PFSK-1 (cell line): ENCODE measurements around the gene NCEH1.

Source experiments
- FOXP2 ChIP-seq: optimal IDR thresholded peaks from 2 replicates; pipeline ENCODE3; 2011; ENCODE audit warnings: borderline replicate concordance, control low read depth, inconsistent platforms; ENCODE audit not compliant: insufficient read depth; ENCODE audit errors: extremely low read length, extremely low read depth
- POLR2AphosphoS5 ChIP-seq: IDR thresholded peaks from 2 replicates; pipeline ENCODE4 v1.6.1; 2012; ENCODE audit warnings: low read depth, mild to moderate bottlenecking, control low read depth, low read length, moderate library complexity
- SIN3A ChIP-seq: IDR thresholded peaks from 2 replicates; pipeline ENCODE4 v1.6.1; 2012; ENCODE audit warnings: mild to moderate bottlenecking, low read length, moderate library complexity, borderline replicate concordance; ENCODE audit not compliant: insufficient read depth
- TAF1 ChIP-seq: IDR thresholded peaks from 2 replicates; pipeline ENCODE4 v1.6.1; 2012; ENCODE audit warnings: low read length, control low read depth, borderline replicate concordance; ENCODE audit not compliant: insufficient read depth
- TF ChIP-seq, protein P1 (sequence below), 2 experiments: IDR thresholded peaks; 2 replicates each; pipeline versions ENCODE4 v1.6.1 to v1.8.0; 2011 to 2012; ENCODE audit warnings: low read depth in 2 of 2, low read length in 2 of 2, control low read depth in 1 of 2, inconsistent platforms in 1 of 2, mild to moderate bottlenecking in 1 of 2, moderate library complexity in 1 of 2; ENCODE audit not compliant: insufficient read depth in 1 of 2

NCEH1 gene

GRCh38 chr3:172601066-172601832, 109.6 kb downstream of the NCEH1 start:
- TF ChIP-seq POLR2AphosphoS5 (no peak), FOXP2 (no peak), TAF1 (no peak), SIN3A (no peak)
- TF ChIP-seq, protein P1, sequence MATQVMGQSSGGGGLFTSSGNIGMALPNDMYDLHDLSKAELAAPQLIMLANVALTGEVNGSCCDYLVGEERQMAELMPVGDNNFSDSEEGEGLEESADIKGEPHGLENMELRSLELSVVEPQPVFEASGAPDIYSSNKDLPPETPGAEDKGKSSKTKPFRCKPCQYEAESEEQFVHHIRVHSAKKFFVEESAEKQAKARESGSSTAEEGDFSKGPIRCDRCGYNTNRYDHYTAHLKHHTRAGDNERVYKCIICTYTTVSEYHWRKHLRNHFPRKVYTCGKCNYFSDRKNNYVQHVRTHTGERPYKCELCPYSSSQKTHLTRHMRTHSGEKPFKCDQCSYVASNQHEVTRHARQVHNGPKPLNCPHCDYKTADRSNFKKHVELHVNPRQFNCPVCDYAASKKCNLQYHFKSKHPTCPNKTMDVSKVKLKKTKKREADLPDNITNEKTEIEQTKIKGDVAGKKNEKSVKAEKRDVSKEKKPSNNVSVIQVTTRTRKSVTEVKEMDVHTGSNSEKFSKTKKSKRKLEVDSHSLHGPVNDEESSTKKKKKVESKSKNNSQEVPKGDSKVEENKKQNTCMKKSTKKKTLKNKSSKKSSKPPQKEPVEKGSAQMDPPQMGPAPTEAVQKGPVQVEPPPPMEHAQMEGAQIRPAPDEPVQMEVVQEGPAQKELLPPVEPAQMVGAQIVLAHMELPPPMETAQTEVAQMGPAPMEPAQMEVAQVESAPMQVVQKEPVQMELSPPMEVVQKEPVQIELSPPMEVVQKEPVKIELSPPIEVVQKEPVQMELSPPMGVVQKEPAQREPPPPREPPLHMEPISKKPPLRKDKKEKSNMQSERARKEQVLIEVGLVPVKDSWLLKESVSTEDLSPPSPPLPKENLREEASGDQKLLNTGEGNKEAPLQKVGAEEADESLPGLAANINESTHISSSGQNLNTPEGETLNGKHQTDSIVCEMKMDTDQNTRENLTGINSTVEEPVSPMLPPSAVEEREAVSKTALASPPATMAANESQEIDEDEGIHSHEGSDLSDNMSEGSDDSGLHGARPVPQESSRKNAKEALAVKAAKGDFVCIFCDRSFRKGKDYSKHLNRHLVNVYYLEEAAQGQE (IDR thresholded peaks at IDR 0.05; ENCODE audit: insufficient read depth in 1 of 2, low read depth in 2 of 2, low read length in 2 of 2) = no peak

DNA sequence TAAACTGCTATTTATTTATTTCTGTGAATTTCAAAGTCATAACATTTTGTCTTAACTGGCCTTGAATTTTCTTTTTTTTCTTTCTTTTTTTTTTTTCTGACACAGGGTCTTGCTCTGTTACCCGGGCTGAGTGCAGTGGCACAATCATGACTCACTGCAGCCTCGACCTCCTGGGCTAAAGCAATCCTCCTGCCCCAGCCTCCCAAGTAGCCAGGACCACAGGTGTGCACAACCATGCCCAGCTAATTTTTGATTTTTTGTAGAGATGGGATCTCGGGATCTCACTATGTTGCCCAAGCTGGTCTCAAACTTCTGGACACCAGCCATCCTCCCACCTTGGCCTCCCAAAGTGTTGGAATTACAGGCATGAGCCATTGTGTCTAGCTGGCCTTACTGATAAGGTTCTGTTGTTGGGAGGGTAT, 110.2 kb downstream of the NCEH1 start:
- TF ChIP-seq TAF1 (no peak), SIN3A (no peak), POLR2AphosphoS5 (no peak), FOXP2 (no peak)
- TF ChIP-seq, protein P1 (IDR thresholded peaks at IDR 0.05; ENCODE audit: insufficient read depth in 1 of 2, low read depth in 2 of 2, low read length in 2 of 2) = no peak

GRCh38 chr3:172598904-172599303, 112.0 kb downstream of the NCEH1 start:
- TF ChIP-seq POLR2AphosphoS5 = no peak
- TF ChIP-seq FOXP2 = no peak
- no peak for TF ChIP-seq TAF1
- TF ChIP-seq SIN3A = no peak
- TF ChIP-seq, protein P1 (IDR thresholded peaks at IDR 0.05; ENCODE audit: insufficient read depth in 1 of 2, low read depth in 2 of 2, low read length in 2 of 2) = no peak

- TF ChIP-seq, protein P1 (IDR thresholded peaks at IDR 0.05; ENCODE audit: insufficient read depth in 1 of 2, low read depth in 2 of 2, low read length in 2 of 2) = no peak
- no peak for TF ChIP-seq TAF1
- TF ChIP-seq SIN3A = no peak
- no peak for TF ChIP-seq FOXP2
- TF ChIP-seq POLR2AphosphoS5 = no peak
These were observed 114.5 kb downstream of the NCEH1 start for GRCh38 chr3:172596394-172596706.
